HFF-Myc (cell line): ENCODE measurements around the gene INS.

Experiments
- DNase-seq: peaks from one replicate; pipeline ENCODE4 v3.0.0-alpha.2; 2011; ENCODE audit warnings: low read depth; ENCODE audit errors: extremely low read depth
- H3K4me3 ChIP-seq: replicated peaks from 2 replicates; pipeline ENCODE4 v1.5.1; 2011; ENCODE audit warnings: low read depth, mild to moderate bottlenecking, control low read depth, low read length
- CTCF ChIP-seq: IDR thresholded peaks from 2 replicates; pipeline ENCODE4 v1.5.1; 2012; ENCODE audit warnings: mild to moderate bottlenecking, low read depth, low read length, control low read depth; ENCODE audit errors: missing control alignments

Gene INS

DNA sequence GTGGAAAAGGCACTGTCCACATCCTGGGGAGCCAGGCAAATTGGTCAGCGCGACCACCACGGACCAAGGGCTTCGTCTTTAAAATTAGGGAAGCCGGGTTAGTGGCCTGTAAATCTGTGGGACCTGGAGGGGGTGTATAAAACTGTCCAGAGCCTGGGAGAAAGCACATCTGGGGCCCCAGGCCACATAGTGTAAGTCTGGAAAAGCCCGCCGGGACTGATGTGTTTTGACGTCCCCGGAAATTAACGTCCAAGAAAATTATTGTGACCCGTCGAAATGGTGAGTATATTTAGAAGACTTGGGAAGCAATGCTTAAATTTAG lies 17.6 kb downstream of the INS start:
- no peak for DNase-seq
- no peak overlapping the region for H3K4me3 ChIP-seq
- no peak for TF ChIP-seq CTCF

GRCh38 chr11:2142762-2143202 lies 18.2 kb downstream of the INS start:
- no peak for TF ChIP-seq CTCF
- DNase-seq, result no peak
- H3K4me3 ChIP-seq, result no peak overlapping the region

- no peak for TF ChIP-seq CTCF
- no peak for DNase-seq
- no peak overlapping the region for H3K4me3 ChIP-seq
Observed at GRCh38 chr11:2142300-2142759, 18.7 kb downstream of the INS start.

DNA sequence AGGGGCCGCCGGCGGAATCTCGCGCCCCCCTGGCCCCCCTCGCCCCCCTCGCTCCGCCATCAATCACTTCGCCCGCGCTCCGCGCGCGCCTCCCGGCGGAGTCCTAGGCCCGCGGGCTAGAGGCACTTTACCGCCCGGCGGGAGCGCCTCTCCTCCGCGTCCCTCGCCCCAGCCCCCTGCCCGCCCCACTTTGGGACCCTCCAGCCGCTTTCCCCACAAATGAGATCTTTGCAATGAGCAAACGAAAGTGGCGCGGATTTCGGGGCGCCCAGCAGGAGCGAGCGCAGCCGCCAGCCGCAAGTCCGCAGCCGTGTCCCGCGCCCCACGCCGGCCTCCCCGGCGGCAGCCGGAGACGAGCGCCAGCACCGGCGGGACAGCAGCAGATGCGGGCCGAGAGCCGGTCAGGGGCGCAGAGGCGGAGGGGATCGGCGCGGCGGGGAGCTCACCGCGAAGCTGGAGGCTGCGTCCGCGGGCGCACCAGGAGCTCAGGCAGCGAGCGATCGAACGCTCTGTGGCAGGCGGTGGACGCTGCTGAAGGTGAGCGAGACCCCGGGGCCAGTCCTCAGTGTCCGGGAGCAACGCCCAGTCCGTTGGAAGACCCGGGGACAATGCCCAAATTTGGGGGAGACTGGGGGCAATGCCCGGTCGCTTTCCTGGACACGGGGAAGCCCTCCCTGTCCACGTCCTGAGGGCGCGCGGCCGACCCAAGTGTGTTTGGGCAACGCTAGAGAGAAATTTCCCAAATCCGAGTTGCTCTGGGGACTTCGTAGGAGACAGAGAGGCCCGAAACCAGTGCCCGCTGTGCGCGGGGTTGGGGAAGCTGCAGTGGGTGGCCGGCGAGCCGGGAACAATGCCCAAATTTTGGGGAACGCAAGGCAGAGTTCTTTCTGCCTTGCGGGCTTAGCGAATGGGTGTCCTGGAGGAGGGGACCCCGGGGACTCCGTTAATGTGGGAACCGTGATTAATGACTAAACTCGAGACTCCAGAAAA lies 20.3 kb downstream of the INS start:
- no peak for TF ChIP-seq CTCF
- no peak for DNase-seq
- no peak overlapping the region for H3K4me3 ChIP-seq

DNA sequence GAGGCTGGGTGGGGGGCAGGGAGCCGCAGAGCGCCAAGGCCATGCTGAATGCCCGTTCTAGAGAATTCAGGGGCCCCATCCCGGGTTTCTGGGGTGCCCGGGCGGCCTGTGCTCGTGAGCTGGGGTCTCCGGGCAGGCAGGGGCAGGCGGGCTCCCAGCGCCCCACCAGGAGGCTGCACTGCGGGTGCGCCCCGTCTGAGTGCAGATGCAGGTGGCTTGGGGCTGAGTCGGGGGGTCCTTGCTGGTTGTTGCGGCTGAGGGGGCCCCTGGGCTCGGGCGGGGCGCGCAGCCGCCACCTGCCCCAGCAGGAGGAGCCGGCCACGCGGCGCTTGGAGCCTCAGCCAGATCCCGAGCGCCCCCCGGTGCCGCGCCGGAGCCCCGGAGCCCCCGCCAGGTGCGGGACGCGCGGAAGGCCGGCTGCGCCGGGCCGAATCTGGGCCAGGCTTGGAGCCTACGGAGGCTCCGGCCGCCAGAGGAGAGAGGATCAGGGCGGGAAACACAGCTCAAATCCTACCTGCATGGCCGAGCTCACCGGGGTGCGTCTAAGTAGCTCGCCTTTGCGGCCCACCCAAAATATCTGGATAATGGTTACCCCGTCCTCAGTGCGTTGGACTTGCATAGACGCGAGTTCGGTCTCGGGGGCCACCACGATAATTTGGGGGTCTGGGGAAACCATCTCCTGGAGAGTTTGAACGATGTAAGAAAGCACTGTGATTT lies 21.2 kb downstream of the INS start:
- H3K4me3 ChIP-seq, result no peak overlapping the region
- no peak for DNase-seq
- TF ChIP-seq CTCF, result no peak

- DNase-seq, result no peak
- TF ChIP-seq CTCF, result no peak
- no peak within 1 kb of the TSS for H3K4me3 ChIP-seq
Observed at GRCh38 chr11:2139123-2139521, 21.9 kb downstream of the INS start, which contains the start of gene IGF2. IGF2 (minus strand) TSS chr11:2139389; CDS start chr11:2135523, 3,866 bp downstream.
